Adrenal gland (tissue), 12 donors: Measurements from ENCODE around the gene IRX3. TPM values are rescaled to one million over a fixed set of nuclear protein-coding genes. Genes with fewer than 3 reads are reported as not detected.

ENCODE experiments used
- DNase-seq, 7 donors: peaks; one replicate each; pipeline ENCODE4 v3.0.0-alpha.2; 2019 to 2020
- H3K27ac ChIP-seq, 5 donors: fragments of 200-600 bp; sonication (generic) in 4 of 5; 1 replicate in 3 of 5; 2 replicates in 2 of 5; pipeline versions ENCODE4 v1.5.1 to v1.8.0; 2016 to 2020; ENCODE audit warnings: mild to moderate bottlenecking in 1 of 5
- H3K27me3 ChIP-seq: fragments of 200-600 bp; 2 replicates; pipeline ENCODE4 v1.8.0; 2021
- H3K36me3 ChIP-seq, 2 donors: fragments of 200-600 bp; replicated peaks in 1 of 2; 1 replicate in 1 of 2; 2 replicates in 1 of 2; pipeline versions ENCODE4 v1.5.1 to v1.8.0; 2018 to 2022
- H3K4me1 ChIP-seq, 2 donors: fragments of 200-600 bp; replicated peaks in 1 of 2; 1 replicate in 1 of 2; 2 replicates in 1 of 2; pipeline versions ENCODE4 v1.5.1 to v1.8.0; 2018 to 2021
- H3K4me3 ChIP-seq, 4 donors: fragments of 200-600 bp; sonication (generic) in 3 of 4; one replicate each; pipeline ENCODE4 v1.5.1; 2016 to 2018
- H3K9me3 ChIP-seq, 3 donors: fragments of 200-600 bp; sonication (generic) in 1 of 3; replicated peaks in 1 of 3; 1 replicate in 2 of 3; 2 replicates in 1 of 3; pipeline versions ENCODE4 v1.5.1 to v1.8.0; 2016 to 2021
- CTCF ChIP-seq, 6 experiments: fragments of 450-650 bp in 4 of 6; fragments of 200-600 bp in 2 of 6; sonication (generic) in 1 of 6; IDR thresholded peaks; 1 replicate in 5 of 6; 2 replicates in 1 of 6; pipeline versions ENCODE4 v1.5.1 to v1.8.0; 2016 to 2021; ENCODE audit warnings: antibody characterized with exemption in 6 of 6, mild to moderate bottlenecking in 2 of 6, moderate library complexity in 1 of 6
- POLR2A ChIP-seq, 2 donors: fragments of 450-650 bp; IDR thresholded peaks; one replicate each; pipeline ENCODE4 v1.6.1; 2017; ENCODE audit warnings: antibody characterized with exemption in 2 of 2, mild to moderate bottlenecking in 2 of 2, moderate library complexity in 1 of 2
- WGBS, 4 donors: extraction: QIAGEN DNeasy Blood & Tissue Kit in 2 of 4; methylation state at CpG; one replicate each; pipeline versions ENCODE4 v1.1.5 to v1.1.7; 2013 to 2017; 5-methylcytosine and 5-hydroxymethylcytosine counted together
- intact Hi-C, 2 donors: fragments of 100-400 bp; cut with DNase I; formaldehyde crosslinking; loops; one replicate each; pipeline versions ENCODE4 v1.14.1 to v1.15.0; 2022 to 2023
- polyA plus RNA-seq, 3 donors: library from polyadenylated mRNA; stranded (reverse); fragments of 200-250 nt in 2 of 3; fragments of 350-450 nt in 1 of 3; fragmentation: Illumina TruSeq in 1 of 3; extraction: RNeasy Lipid Tissue Mini Kit (QIAGEN cat#74804) in 1 of 3; gene quantifications; one replicate each; pipeline ENCODE4 v1.2.3, GENCODE V29; 2013 to 2014
- total RNA-seq, 9 donors: library from RNA; depleted of rRNA in 4 of 9; stranded (reverse); fragments of >200 nt in 4 of 9; fragments of 120-200 nt in 1 of 9; fragmentation: NEBNext Ultra II Directional in 1 of 9; extraction: Animal tissue kit (Norgen Biotek cat#: 25700) in 1 of 9; gene quantifications; one replicate each; pipeline versions ENCODE4 v1.1.0 to v1.2.4, GENCODE V29; 2013 to 2023
- donor health status: healthy with polysubstance abuse.
- donor health status: Bipolar disorder and iron deficiency.
- donor health status: DM: yes; HTN: yes; CAD: no.
- donor health status: DM: no; HTN: no; CAD: no.
- donor health status: DM: no; HTN: no; CAD: no.
- donor health status: DM: yes; HTN: yes; CAD: no.

IRX3 gene
- total and polyA plus RNA-seq, 12 donors, result 1.4 to 18.6 (median 9.4) TPM

- intact Hi-C loops, result loop anchor here in 1 of 2 donors (10.0 kb wide), 1 partner anchor 652 kb away; the partner anchor contains the start of gene IRX5
- H3K4me3 ChIP-seq, result peak overlapping the region in 2 of 4 donors; percentile 3 to 61
- H3K4me1 ChIP-seq, result peaks cover 14 to 27% of the 10 kb centered on the region in 2 donors
- no peak overlapping the region for H3K27ac ChIP-seq
- WGBS, 4 donors, result 13 to 18% (median 14%) methylated on average over 31 to 37 of the region's 37 CpGs
- no peaks in the 10 kb centered on the region for H3K36me3 ChIP-seq
- TF ChIP-seq POLR2A (IDR thresholded peaks at IDR 0.05) (no peak), CTCF (IDR thresholded peaks at IDR 0.05) (no peak)
- peaks cover 61% of the 10 kb centered on the region for H3K27me3 ChIP-seq
- peak in 1 of 7 donors; percentile 44 for DNase-seq
- no peaks in the 10 kb centered on the region for H3K9me3 ChIP-seq
Observed at GRCh38 chr16:54282928-54283724, 3.5 kb downstream of the IRX3 start.

GRCh38 chr16:54282202-54282927 lies 4.2 kb downstream of the IRX3 start:
- Histone ChIP-seq H3K4me1 (peaks cover 10 to 25% of the 10 kb centered on the region in 2 donors), H3K36me3 (no peaks in the 10 kb centered on the region), H3K9me3 (no peaks in the 10 kb centered on the region), H3K27me3 (peaks cover 54% of the 10 kb centered on the region), H3K27ac (no peak overlapping the region), H3K4me3 (peak overlapping the region in 1 of 4 donors; percentile 61)
- intact Hi-C loops, result loop anchor here in 1 of 2 donors (10.0 kb wide), 1 partner anchor 652 kb away; the partner anchor contains the start of gene IRX5
- TF ChIP-seq CTCF (IDR thresholded peaks at IDR 0.05), result peak; percentile 15 to 70 (median 41)
- TF ChIP-seq POLR2A (IDR thresholded peaks at IDR 0.05), result no peak
- DNase-seq, result peak; percentile 27 to 66 (median 58)
- WGBS, 4 donors, result 2 to 12% (median 3%) methylated on average over 26 to 42 of the region's 42 CpGs

- peaks cover 6 to 19% of the 10 kb centered on the region in 2 donors for H3K4me1 ChIP-seq
- no peak for TF ChIP-seq CTCF (IDR thresholded peaks at IDR 0.05)
- TF ChIP-seq POLR2A (IDR thresholded peaks at IDR 0.05), result no peak
- no peak overlapping the region for H3K27ac ChIP-seq
- intact Hi-C loops, result loop anchor here in 1 of 2 donors (10.0 kb wide), 1 partner anchor 653 kb away; the partner anchor contains the start of gene IRX5
- peak in 1 of 7 donors; percentile 18 for DNase-seq
- H3K9me3 ChIP-seq, result no peaks in the 10 kb centered on the region
- peak overlapping the region in 1 of 4 donors; percentile 28 for H3K4me3 ChIP-seq
- H3K27me3 ChIP-seq, result peaks cover 47% of the 10 kb centered on the region
- WGBS, 4 donors, result 17 to 37% (median 25%) methylated on average over 7 to 53 of the region's 53 CpGs
- no peaks in the 10 kb centered on the region for H3K36me3 ChIP-seq
Observed at GRCh38 chr16:54281535-54282201, 4.9 kb downstream of the IRX3 start.
